GM21447 (cell line): ENCODE measurements around the gene NEURL1B.

Experiments used
- ATAC-seq: cut with Tn5 transposase; IDR thresholded peaks from one replicate; pipeline ENCODE4 v1.9.1; 2021; ENCODE audit not compliant: unreplicated experiment

NEURL1B gene

GRCh38 chr5:172607213-172607793 is 33.8 kb upstream of the NEURL1B start:
- ATAC-seq: no peak

GRCh38 chr5:172608773-172609172 is 32.3 kb upstream of the NEURL1B start:
- ATAC-seq: no peak

GRCh38 chr5:172610643-172611042 is 30.4 kb upstream of the NEURL1B start:
- ATAC-seq: no peak

DNA sequence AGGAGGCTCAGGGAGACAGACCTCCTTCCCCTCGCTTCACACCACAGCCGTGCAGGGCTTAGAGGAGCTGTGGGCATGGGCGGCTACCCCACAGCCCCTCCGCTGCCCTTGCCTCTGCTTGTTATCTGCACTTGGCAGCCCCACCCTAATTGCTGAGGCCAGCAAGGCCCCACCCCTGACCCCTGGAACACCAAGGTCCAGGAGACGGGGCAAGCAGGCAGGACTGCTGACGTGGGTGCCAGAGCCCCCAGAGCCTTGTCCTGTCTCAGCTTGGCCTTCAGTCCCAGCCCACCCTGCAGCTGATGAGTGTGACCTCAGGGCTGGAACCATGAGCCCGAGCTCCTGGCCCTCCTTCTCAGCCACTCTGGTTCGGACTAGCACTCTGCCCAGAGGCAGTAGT is 29.1 kb upstream of the NEURL1B start:
- ATAC-seq: no peak

- ATAC-seq: no peak
Observed at GRCh38 chr5:172612771-172613170, 28.3 kb upstream of the NEURL1B start.

DNA sequence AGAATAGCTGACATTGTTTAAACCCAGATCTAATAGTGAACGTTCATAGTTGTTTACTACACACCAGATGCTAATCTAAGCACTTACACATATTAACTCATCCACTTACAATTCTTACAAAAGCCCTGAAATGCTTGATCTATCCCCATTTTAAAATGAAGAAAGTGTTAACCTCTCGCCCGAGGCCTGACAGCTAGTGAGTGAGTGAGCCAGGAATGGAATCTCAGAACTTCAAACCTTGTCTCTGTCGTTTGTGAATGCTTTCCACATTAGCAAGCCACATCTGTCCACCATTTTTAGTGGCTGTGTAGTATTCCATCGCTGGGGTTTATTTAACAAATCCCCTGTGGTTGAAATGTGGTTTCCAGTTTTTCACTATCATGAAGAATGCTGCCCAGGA is 24.9 kb upstream of the NEURL1B start:
- ATAC-seq: no peak

- no peak for ATAC-seq
Observed at GRCh38 chr5:172616730-172617129, 24.3 kb upstream of the NEURL1B start.

- ATAC-seq: no peak
Observed at GRCh38 chr5:172617817-172618216, 23.2 kb upstream of the NEURL1B start.

DNA sequence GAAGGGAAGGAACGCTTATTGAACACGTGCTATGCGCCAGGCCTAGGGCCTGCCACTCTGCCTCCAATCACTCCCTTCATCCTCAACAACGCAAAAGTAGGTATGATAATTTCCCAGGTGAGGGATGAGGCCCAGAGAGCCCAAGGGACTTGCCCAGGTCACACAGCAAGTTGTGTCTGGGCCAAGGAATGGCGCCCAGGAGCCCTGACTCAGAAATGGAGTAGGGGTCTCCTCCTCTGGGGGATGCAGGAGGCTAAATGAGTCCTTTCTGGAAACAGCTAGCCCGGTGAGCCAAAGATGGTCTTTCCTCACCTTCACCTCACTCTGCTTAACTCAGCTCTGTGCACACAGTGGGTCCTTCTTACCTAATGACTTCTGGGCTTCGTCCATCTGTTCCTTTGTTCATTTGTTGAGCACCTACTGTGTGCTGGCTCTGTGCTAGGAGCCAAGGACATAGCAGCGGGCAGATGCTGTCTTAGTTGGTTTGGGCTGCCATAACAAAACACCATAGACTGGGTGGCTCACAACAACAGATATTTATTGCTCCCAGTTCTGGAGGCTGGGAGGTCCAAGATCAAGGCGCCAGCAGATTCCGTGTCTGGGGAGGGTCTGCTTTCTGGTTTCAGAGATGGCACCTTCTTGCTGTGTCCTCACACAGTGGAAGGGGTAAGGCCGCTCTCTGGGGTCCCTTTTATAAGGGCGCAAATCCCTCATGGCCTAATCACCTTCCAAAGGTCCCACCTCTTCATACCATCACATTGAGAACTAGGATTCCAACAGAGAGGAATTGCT is 22.3 kb upstream of the NEURL1B start:
- ATAC-seq: no peak

- ATAC-seq: no peak
Observed at GRCh38 chr5:172620506-172620905, 20.6 kb upstream of the NEURL1B start.

DNA sequence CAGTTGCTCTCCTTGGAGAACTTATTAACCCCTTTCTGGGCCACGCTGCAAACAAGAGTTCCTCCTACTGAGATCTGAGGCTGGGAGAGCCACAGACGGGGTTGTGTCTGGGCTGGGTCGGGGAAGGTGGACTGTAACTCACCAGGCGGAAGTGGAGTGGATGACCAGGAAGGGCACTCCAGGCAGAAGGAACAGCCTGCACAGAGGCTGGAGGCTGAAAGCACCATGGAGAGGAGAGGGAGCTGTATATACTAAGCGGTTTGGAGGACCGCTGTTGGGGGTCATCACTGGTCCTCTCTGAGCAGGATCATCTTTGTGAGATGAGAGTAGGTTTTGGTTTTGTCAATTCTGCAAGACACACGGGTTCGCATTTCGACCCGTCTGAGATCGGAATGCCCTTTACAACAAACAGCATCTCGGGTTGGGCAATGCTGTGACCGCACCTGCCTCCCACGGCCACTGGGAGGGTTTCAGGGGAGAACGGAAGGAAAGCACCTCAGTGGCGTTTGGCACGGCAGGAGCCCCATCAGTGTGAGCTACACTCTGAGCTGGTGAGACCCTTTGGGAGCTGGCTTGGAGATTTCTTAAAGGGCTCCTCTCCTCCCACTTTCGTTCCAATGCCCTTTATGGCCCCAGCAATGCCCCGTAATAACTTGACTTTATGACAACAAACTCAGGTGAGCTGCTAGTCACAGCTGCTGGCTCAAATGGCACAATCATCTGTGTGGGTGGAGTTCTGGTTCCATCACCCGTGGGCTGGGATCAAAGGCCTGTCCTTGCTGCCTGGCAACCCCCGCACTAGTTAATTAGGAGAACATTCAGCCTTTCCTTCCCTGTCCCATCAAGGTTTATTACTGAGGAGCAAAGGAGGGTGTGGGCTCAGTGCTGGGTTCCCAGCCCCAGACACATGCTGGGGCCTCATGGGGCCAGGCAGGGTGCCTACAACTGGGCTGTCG is 18.7 kb upstream of the NEURL1B start:
- ATAC-seq: no peak

- no peak for ATAC-seq
Observed at GRCh38 chr5:172623313-172623980, 17.6 kb upstream of the NEURL1B start.

DNA sequence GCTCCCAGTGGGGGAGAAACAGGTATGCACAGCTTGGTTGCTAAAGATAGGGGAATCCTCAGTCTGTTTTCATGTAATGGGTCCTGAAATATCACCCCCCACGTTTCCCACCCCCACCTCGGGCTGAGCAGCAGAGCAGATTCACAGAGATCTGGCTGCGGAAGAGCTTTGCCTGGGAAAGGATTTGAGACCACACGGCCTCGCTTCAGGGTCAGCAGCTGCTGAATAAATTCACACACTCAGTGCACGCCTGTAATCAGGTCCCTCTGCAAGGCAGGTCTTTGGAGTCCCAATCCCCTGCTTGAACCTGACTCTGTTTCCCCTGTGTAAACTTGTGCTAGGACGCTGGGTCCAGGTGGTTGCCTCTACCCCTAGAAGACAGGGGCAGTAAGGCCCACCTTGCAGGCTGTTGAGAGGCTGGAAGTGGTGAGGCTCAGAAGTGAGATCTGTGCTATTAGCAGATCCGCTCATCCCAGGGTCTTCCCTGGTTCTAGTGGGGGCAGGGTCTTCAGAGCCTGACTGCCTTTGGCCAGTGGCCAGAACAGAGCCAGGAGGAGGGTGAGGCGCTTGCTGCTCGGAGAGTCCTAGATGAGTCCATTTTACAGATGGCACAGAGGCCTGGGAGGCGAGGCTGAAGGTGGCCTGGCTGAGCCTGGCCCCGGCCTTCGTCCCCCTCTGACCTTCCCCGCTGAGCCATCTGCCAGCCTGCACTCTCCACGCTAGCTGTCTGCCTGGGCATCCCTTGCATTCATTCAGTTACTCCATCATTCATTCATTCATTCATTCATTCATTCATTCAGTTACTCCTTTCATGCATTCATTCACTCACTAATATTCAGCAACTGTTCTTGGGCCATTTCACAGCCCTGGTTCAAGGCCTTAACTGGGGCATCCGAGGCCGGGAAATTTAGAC is 16.7 kb upstream of the NEURL1B start:
- ATAC-seq: no peak

- ATAC-seq: no peak
Observed at GRCh38 chr5:172624996-172625964, 15.8 kb upstream of the NEURL1B start.

- no peak for ATAC-seq
Observed at GRCh38 chr5:172626031-172626581, 15.0 kb upstream of the NEURL1B start.

DNA sequence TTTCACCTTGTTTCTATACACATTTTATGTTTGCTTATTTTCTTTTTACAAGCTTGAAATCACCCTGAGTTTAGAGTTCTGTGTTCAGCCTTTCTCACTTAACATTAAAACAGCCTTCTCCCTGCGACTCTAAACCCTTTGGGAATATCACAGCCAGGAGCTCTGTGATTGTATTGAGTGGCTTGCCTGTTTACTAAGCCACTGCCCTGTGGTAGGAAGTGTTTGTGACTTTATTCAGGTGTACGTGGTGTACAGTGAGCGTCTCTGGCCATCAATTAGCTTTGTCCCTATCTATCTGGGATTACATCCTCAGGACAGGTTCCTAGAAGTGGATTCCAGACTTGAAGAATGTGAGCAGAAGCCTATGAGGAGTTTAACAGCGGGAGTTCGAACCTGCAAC is 11.0 kb upstream of the NEURL1B start:
- no peak for ATAC-seq

DNA sequence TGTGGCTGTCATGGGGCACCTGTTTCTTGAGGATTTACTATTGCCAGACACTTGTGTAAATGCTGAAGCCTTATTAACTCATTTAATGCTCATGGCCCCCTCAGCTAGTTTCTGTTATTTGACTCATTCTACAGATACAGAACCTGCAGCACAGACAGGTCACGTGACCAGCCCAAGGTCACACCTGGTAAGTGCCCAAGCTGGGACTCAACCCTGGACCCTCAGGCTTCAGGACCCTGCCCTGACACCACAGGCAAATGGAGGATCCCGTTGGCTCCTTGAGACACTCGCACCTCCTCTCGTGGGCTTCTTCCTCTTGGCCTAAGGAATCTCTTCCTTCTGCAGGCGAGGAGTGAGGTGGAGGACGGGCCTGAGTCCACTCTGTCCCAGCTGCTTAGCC is 10.6 kb upstream of the NEURL1B start:
- no peak for ATAC-seq

- ATAC-seq: no peak
Observed at GRCh38 chr5:172630986-172631385, 10.1 kb upstream of the NEURL1B start.
